B cell (primary cell): ENCODE results near the gene SCG2.

ENCODE experiments used
- EZH2 ChIP-seq: IDR thresholded peaks from 2 replicates; pipeline ENCODE4 v1.6.1; 2012; ENCODE audit warnings: borderline replicate concordance, low read depth, mild to moderate bottlenecking, moderate library complexity, low read length; ENCODE audit not compliant: insufficient read depth, poor library complexity, severe bottlenecking
- TF ChIP-seq, protein P1 (sequence below): fragments of 200-600 bp; IDR thresholded peaks from one replicate; pipeline ENCODE4 v1.8.0; 2022; ENCODE audit warnings: antibody characterized with exemption, mild to moderate bottlenecking

DNA sequence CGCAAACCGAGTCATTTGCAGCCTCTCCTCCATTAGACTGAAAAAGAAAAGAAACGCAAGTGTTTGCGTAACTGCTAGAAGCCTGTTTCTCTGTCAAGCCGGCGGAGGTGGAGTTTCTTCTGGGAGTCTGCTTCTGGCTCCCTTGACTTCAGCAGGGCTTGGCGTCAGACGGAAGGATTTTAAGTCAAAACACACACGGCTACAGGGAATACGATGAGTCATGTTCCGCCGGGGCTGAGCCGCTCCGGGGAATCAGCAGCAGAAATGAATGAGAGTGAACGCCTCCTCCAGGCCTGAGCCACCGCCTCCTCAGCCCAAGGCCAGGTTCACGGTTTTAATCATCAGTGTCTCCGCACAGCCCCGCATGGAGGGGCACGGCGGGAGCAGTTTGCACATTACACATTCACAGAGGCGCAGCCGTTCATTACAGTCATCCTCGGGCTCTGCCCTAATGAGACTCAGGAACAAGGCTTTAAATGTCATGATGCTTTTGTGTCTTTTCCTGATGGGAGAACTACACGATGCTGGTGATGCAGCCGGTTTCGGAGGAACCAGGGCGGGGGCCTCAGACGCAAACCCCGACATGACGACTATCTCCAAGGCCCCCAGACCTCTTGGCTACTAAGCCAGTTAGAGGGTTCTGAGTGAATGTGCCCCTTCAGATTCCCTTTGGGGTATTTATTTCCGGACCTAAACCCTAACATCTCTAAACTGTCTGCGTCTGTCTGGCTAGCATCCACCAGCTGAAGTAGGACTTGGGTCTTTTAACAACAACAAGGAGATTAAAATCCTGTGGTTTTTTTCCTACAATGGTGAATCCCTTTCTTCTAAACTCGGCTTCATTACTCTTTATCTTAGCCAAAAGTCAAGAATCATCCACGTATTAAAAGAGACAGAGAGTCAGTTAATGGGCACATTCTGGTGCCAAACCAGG lies 11.1 kb upstream of the SCG2 start:
- TF ChIP-seq EZH2, result no peak
- TF ChIP-seq, protein P1, sequence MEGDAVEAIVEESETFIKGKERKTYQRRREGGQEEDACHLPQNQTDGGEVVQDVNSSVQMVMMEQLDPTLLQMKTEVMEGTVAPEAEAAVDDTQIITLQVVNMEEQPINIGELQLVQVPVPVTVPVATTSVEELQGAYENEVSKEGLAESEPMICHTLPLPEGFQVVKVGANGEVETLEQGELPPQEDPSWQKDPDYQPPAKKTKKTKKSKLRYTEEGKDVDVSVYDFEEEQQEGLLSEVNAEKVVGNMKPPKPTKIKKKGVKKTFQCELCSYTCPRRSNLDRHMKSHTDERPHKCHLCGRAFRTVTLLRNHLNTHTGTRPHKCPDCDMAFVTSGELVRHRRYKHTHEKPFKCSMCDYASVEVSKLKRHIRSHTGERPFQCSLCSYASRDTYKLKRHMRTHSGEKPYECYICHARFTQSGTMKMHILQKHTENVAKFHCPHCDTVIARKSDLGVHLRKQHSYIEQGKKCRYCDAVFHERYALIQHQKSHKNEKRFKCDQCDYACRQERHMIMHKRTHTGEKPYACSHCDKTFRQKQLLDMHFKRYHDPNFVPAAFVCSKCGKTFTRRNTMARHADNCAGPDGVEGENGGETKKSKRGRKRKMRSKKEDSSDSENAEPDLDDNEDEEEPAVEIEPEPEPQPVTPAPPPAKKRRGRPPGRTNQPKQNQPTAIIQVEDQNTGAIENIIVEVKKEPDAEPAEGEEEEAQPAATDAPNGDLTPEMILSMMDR, result no peak
